SK-N-SH (cell line): ENCODE data around the gene CLPSL2.

Experiments
- EP300 ChIP-seq, 2 experiments: IDR thresholded peaks; 2 replicates each; pipeline versions ENCODE4 v1.4.0 to v1.6.1; 2012; ENCODE audit warnings: borderline replicate concordance in 1 of 2, low read depth in 1 of 2, low read length in 1 of 2
- EZH2phosphoT487 ChIP-seq: fragments of 200-600 bp; sonication (generic); IDR thresholded peaks from 2 replicates; pipeline ENCODE4 v1.6.1; 2017; ENCODE audit warnings: low read depth, mixed run types, mild to moderate bottlenecking, antibody characterized with exemption, moderate library complexity, borderline replicate concordance
- GABPA ChIP-seq: IDR thresholded peaks from 2 replicates; pipeline ENCODE4 v1.4.0; 2012; ENCODE audit warnings: low read depth, mild to moderate bottlenecking
- JUND ChIP-seq: IDR thresholded peaks from 2 replicates; pipeline ENCODE4 v1.4.0; 2012
- MXI1 ChIP-seq: IDR thresholded peaks from 2 replicates; pipeline ENCODE4 v1.6.1; 2012; ENCODE audit warnings: mild to moderate bottlenecking, low read depth, low read length, improper control_type of control experiment
- POLR2AphosphoS5 ChIP-seq: IDR thresholded peaks from 2 replicates; pipeline ENCODE4 v1.6.1; 2012; ENCODE audit warnings: low read depth, low read length
- RCOR1 ChIP-seq: fragments of 150-350 bp; IDR thresholded peaks from 2 replicates; pipeline ENCODE4 v1.6.1; 2017; ENCODE audit warnings: antibody characterized with exemption, low read length
- RFX5 ChIP-seq: IDR thresholded peaks from 2 replicates; pipeline ENCODE4 v1.6.1; 2012; ENCODE audit warnings: mild to moderate bottlenecking, improper control_type of control experiment, low read length
- RXRA ChIP-seq: IDR thresholded peaks from 2 replicates; pipeline ENCODE4 v1.4.0; 2012; ENCODE audit warnings: low read depth, mild to moderate bottlenecking, borderline replicate concordance
- TEAD4 ChIP-seq: IDR thresholded peaks from 2 replicates; pipeline ENCODE4 v1.4.0; 2012; ENCODE audit warnings: mild to moderate bottlenecking, borderline replicate concordance; ENCODE audit not compliant: insufficient read depth
- TF ChIP-seq, protein P1 (sequence below): fragments of 200-600 bp; sonication (generic); IDR thresholded peaks from 2 replicates; pipeline ENCODE4 v1.6.1; 2017; ENCODE audit warnings: antibody characterized with exemption, mild to moderate bottlenecking, moderate library complexity

DNA sequence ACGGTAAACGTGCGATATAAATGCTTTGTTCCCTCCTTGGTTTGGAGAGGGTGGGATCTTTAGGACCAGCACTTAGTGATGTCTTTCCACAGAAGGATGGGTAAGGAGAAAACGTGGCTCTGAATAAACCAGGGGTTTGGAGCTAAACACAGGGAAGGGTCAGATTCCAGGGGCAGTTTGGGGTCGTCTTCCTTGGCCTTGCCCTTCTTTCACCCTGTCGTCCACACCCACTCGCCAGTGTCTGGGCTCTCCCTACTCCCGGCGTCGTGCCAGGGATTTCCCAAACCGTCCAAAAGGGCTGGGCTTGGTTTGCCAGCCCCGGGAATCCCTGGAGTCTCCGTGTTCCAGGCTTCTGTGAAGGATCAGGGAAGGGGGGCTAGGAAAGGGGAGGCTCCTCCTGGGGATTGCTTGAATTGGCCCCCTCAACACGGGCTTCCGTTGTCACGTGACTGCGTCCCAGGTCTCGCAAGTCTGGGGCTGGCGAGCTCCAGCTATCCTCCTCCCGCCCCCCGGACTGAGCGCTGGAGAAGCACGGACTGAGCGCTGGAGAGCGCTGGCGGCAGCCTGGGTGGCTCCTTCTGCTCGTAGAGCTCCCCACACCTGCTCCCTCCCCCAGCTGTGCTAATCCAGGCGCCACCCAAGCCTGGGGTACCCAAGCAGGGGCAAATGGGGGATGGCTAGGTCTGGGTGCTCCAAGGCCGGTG, 49.0 kb upstream of the CLPSL2 start:
- TF ChIP-seq, protein P1, sequence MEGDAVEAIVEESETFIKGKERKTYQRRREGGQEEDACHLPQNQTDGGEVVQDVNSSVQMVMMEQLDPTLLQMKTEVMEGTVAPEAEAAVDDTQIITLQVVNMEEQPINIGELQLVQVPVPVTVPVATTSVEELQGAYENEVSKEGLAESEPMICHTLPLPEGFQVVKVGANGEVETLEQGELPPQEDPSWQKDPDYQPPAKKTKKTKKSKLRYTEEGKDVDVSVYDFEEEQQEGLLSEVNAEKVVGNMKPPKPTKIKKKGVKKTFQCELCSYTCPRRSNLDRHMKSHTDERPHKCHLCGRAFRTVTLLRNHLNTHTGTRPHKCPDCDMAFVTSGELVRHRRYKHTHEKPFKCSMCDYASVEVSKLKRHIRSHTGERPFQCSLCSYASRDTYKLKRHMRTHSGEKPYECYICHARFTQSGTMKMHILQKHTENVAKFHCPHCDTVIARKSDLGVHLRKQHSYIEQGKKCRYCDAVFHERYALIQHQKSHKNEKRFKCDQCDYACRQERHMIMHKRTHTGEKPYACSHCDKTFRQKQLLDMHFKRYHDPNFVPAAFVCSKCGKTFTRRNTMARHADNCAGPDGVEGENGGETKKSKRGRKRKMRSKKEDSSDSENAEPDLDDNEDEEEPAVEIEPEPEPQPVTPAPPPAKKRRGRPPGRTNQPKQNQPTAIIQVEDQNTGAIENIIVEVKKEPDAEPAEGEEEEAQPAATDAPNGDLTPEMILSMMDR, result no peak
- TF ChIP-seq TEAD4 (no peak), MXI1 (no peak; the same call in 1 of the 2 replicates), EP300 (IDR thresholded peaks at IDR 0.05; ENCODE audit: borderline replicate concordance in 1 of 2, low read depth in 1 of 2, low read length in 1 of 2) (no peak), POLR2AphosphoS5 (peak; percentile 36; the same call in 1 of the 2 replicates), RFX5 (no peak), EZH2phosphoT487 (no peak), JUND (no peak), RXRA (no peak), GABPA (no peak), RCOR1 (no peak)
